Fibroblast of skin of left quadriceps (primary cell): ENCODE measurements around the gene FGF10.
A peak's percentile ranks its signal among the peaks of the same experiment; 100 is the strongest.

ENCODE experiments used
- DNase-seq, 2 experiments: peaks; one replicate each; pipeline ENCODE4 v3.0.0-alpha.2; 2013; ENCODE audit warnings: low read depth in 2 of 2

Gene FGF10

GRCh38 chr5:44356231-44356630, 33.0 kb downstream of the FGF10 start:
- DNase-seq: no peak

DNA sequence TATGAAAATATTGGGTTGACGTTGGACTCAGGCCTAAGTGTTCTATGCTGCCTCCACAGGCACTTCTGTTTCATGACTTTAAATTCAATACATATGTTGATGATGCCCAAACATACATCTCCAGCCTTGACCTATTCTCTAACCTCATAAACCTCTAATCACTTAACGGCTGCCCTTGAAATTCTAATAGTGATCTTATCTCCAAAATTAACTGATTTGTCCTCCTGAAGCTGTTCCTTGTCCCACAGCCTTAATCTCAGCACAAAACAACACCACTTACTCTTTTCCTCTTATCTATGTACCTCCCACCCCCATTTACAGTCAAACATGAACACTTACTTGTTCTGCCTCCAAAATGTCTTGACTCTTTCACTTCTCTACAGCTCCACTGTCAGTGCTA, 43.3 kb downstream of the FGF10 start:
- no peak for DNase-seq

DNA sequence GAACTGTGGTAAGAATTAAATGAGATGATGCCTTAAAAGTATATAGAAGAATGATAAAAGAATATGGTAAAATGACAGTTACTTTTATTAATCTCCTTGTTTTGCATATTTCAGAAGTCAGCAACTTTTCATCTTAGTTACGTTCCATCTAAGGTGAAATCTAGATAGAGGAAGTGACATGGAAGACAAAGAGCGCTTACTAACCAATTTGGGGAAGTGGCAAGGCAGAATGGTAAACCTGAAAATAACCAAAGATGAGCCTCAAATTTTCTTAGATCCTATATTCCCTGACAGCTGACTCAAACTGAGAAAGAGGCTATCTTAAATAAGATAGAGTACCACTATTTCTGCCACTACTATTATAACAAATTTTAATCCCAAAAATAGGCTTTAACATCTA, 52.5 kb downstream of the FGF10 start:
- DNase-seq: no peak

GRCh38 chr5:44334622-44335021, 54.6 kb downstream of the FGF10 start:
- no peak for DNase-seq

DNA sequence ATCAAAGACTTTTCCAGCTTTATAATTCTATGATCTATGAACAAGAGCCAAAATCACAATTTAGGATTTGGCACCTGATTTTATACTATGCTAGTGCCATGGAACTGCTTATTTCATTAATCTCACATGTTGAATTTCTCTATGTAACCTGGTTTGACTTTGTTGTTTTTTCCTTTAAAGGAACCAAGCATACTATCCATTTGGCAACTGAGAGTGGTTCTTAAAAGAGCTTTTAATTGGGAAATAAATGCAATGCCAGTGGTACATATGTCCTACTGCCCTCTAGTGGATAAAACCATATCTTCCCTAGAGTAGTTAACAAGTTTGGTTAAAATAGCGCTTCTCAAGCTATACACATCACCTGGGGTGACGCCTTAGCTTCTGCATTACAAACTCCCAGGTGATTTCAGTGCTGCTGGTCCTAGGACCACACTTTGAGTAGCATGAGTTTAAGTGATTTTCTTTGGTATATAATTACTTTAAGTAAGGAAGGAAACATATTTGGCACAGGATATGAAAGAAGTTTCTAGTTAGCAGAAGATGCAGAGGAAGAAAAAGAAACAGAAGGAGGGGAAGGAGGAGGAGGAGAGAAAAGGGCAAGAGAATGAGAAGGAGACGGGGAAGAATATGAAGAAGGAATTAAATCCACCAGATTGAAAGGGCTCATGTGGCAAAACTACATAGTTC, 56.8 kb downstream of the FGF10 start:
- peak; percentile 6 to 9 for DNase-seq

DNA sequence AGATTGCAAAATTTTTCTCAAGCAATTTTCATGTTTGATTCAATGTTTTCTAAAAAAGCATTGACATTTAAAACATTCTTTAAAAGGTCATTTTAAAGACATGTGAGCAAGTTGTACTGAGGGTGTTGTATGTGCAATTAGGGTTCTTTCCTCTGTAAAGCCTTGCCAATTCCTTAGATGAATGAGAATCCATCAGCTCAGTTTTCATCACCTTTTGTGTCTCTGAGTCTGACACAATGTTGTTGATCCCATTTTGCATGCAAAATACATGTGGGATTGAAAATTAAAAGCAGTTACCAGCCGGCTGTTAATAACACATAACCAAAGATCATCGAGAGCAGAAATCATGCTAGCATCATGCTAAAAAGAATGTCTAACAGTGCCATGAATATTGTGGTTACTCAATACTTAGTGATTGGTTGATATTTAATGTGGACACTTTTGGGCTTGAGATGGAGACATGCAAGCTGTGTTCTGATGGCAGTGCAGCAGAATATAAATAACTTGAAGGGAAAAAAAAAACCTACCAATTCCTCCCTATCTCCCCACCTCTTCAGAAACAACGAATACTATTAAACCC, 57.7 kb downstream of the FGF10 start:
- no peak for DNase-seq

- no peak for DNase-seq
Observed at GRCh38 chr5:44329716-44330115, 59.5 kb downstream of the FGF10 start.

- no peak for DNase-seq
Observed at GRCh38 chr5:44321144-44321725, 68.0 kb downstream of the FGF10 start.

DNA sequence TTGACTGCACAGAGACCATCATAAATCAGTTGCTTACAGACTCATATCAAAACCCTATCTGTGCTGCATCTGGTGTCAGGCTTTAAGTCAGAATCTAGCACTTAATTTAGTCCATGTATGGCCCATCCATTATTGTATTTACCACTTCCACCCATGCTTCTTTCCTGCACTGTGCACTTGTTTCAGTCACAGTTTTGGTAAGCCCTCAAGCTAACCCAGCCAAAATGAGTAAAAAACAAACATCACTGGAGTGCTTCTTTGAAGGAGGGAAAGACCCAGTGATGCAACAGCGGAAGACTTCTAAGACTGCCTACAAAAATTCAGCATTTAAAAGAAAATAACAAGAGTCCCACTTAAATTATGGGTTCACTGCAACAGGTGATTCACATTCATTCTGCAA, 69.0 kb downstream of the FGF10 start:
- DNase-seq: no peak

DNA sequence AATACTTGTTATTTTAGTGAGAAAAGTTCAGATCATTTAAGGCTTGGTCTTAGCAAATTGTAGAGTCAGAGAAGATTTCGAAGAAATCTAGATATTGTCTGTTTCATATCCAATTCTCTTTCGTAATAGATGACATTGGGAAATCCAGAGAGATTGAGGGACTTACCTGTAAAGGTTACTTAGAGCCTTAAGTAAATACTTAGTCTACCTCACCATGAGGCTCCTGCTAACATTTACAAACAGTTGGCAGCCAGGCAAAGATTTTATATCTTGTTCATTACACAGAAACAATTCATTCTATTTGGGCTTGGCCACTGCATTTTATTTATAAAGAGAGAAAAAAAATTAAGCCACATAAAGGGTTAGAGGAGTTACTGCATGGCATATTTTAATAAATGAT, 70.3 kb downstream of the FGF10 start:
- no peak for DNase-seq

GRCh38 chr5:44312374-44312773, 76.8 kb downstream of the FGF10 start:
- no peak for DNase-seq

DNA sequence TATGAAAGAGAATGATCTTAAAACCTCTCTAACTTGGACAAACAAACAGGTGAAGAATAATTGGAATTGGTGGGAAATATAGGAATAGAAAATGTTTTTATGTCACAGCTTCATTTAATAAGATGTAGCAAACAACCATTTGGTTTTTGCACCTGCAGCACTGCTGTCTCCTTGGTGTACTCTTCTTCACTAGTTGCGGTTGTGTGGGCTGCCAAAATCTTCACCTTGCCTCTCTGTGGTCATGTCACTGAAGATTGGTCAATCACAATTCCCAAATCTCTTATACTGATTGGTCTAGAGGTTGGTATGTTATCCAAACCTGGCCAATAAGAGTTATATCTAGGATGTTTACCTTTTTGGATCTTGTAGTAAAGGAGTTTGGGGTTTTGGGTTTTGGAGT, 88.7 kb downstream of the FGF10 start:
- DNase-seq: no peak

- no peak for DNase-seq
Observed at GRCh38 chr5:44299394-44299793, 89.8 kb downstream of the FGF10 start.

- peak in 1 of 2 experiments; percentile 0 for DNase-seq
Observed at GRCh38 chr5:44294516-44294915, 94.7 kb downstream of the FGF10 start.

- no peak for DNase-seq
Observed at GRCh38 chr5:44292736-44293135, 96.5 kb downstream of the FGF10 start.

DNA sequence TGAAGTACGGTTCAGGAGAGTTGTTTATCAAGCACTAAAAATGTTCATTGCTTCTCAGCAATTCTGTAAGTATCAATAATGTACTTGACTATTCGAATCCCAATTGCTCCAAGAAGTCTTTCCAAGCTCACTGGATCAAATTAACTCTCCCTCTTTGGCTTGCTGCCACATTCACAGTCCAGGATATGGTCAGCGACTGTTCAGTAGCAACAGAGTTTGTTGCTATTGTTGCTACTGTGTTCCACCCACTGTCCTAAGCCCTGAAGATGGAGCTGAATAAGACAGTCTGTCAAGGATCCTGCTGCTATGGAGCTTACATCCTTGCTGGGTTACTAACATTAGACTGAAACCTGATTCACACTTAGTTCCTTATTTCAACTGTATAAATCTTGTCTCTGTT, 110.8 kb downstream of the FGF10 start:
- no peak for DNase-seq

DNA sequence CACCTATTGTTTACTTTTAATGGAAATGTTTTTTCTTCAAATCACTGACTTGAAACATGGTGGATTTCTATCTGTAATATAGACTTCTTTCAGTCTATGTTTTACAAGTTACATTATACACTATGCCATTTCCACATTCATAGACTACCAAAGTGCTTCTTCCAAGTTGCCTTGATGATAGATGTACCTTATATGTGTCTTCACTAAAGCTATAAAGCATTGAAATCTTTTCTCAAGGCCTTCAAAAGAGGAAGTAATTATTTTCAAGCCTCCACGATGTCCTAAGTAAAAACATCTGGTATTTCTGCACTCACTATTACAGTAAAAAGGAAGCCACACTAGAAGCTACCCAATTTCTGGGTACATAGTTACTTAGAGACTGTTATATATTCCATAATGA, 113.3 kb downstream of the FGF10 start:
- DNase-seq: no peak

GRCh38 chr5:44275329-44275728, 113.9 kb downstream of the FGF10 start:
- no peak for DNase-seq

DNA sequence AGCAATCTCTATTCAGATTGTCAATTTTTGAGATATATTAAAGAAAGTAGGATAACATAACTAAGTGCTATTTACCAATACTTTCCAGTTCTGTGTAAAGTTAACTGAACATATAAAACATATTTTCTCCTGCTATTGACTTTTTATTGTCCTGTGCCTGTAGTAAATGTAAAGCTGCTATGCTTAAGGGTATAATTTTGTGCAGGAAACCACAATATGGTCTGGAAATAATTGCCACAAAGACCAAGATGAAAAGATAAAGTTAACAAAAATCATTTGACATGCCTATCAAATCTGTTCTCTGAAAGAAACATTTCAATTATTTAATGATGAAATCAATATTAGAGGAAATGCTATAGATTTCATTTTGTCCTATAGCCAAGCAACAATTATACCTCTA, 121.3 kb downstream of the FGF10 start:
- DNase-seq: no peak

GRCh38 chr5:44266882-44267576, 122.2 kb downstream of the FGF10 start:
- no peak for DNase-seq

- DNase-seq: no peak
Observed at GRCh38 chr5:44265713-44266112, 123.5 kb downstream of the FGF10 start.

DNA sequence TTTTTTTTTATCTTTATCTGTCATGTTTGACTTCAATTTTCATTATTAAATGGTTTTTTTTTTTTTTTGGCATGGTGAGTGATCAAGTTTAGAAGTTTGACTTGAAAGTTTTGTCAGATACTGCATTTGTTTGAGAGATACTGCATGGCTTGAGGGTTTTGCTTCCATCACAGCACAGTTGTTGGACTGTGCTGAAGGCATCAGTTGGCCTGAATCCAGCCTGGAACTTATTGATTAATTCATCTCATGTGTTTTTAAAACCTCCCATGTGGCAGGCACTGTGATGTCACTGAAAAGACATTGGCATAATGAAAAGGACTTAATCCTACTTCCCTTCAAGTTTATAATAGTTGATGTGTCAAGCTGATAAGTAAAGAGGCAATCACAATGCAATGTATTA, 128.4 kb downstream of the FGF10 start:
- DNase-seq: no peak
